Jurkat, Clone E6-1 (cell line): Measurements from ENCODE around the gene PA2G4. TPM values are rescaled to one million over a fixed set of nuclear protein-coding genes. Genes with fewer than 3 reads are reported as not detected.
A peak's percentile ranks its signal among the peaks of the same experiment; 100 is the strongest.
"Not testable (repeated sequence)": the region's sequence is repeated elsewhere in the genome, so short reads cannot be mapped to it uniquely, and the experiment has no call there.

Experiments
- DNase-seq: peaks from one replicate; pipeline ENCODE4 v3.0.0-alpha.2; 2011; ENCODE audit warnings: low read depth, low spot score
- H3K4me3 ChIP-seq: 2 replicates; pipeline ENCODE4 v1.5.1; 2011; ENCODE audit warnings: mild to moderate bottlenecking, low read length, control low read depth, moderate library complexity
- polyA plus RNA-seq: library from polyadenylated mRNA; unstranded; fragments of >200 nt; gene quantifications from one replicate; pipeline ENCODE4 v1.2.1, GENCODE V29; 2012; ENCODE audit warnings: missing spikeins; ENCODE audit not compliant: insufficient read length, insufficient read depth

The PA2G4 gene
- 525 TPM for polyA plus RNA-seq

- peak within 1 kb of the TSS; percentile 91 for H3K4me3 ChIP-seq
- peak; percentile 99 for DNase-seq
Measured at GRCh38 chr12:56104109-56104814, at the start of gene PA2G4. TSS of gene PA2G4 (plus strand) at chr12:56104559. CDS start at chr12:56104738, 179 bp downstream.

DNA sequence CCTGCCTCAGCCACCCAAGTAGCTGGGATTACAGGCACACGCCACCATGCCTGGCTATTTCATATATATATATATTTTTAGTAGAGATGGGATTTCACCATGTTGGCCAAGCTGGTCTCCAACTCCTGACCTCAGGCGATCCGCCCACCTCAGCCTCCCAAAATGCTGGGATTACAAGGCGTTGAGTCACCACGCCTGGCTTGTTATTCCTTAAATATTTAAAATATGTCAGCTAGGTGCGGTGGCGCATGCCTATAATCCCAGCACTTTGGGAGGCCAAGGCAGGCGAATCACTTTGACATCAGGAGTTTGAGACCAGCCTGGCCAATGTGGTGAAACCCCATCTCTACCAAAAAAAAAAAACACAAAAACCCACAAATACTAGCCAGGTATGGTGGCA is 44.4 kb upstream of the PA2G4 start:
- not testable (repeated sequence) for DNase-seq, H3K4me3 ChIP-seq

GRCh38 chr12:56061982-56062381 is 42.4 kb upstream of the PA2G4 start:
- H3K4me3 ChIP-seq = no peak overlapping the region
- no peak for DNase-seq

GRCh38 chr12:56062996-56063395 is 41.4 kb upstream of the PA2G4 start:
- DNase-seq = no peak
- no peak overlapping the region for H3K4me3 ChIP-seq

GRCh38 chr12:56071648-56072047 is 32.7 kb upstream of the PA2G4 start:
- no peak overlapping the region for H3K4me3 ChIP-seq
- no peak for DNase-seq

GRCh38 chr12:56074396-56074795 is 30.0 kb upstream of the PA2G4 start:
- H3K4me3 ChIP-seq = no peak overlapping the region
- no peak for DNase-seq

GRCh38 chr12:56077966-56078365 is 26.4 kb upstream of the PA2G4 start:
- H3K4me3 ChIP-seq, DNase-seq: not testable (repeated sequence)

DNA sequence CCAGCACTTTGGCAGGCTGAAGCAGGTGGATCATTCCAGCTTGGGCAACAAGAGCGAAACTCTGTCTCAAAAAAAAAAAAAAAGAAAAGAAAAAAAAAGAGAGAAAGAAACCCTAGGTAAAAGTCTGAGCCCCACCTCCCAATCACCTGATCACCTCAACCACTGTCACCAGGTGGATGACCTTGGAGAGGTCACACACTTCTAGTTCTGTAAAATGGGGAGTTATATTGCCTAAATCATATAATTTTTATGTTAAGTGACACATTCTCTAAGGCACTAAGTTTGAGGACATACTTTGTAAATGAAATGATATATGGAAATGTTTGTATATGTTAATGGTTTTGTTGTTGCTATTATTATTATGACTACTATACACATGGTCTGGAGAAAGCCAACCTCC is 25.9 kb upstream of the PA2G4 start:
- DNase-seq = no peak
- no peak overlapping the region for H3K4me3 ChIP-seq

- DNase-seq = no peak
- peak overlapping the region; percentile 60 for H3K4me3 ChIP-seq
Measured at GRCh38 chr12:56078931-56079722, 25.2 kb upstream of the PA2G4 start.

DNA sequence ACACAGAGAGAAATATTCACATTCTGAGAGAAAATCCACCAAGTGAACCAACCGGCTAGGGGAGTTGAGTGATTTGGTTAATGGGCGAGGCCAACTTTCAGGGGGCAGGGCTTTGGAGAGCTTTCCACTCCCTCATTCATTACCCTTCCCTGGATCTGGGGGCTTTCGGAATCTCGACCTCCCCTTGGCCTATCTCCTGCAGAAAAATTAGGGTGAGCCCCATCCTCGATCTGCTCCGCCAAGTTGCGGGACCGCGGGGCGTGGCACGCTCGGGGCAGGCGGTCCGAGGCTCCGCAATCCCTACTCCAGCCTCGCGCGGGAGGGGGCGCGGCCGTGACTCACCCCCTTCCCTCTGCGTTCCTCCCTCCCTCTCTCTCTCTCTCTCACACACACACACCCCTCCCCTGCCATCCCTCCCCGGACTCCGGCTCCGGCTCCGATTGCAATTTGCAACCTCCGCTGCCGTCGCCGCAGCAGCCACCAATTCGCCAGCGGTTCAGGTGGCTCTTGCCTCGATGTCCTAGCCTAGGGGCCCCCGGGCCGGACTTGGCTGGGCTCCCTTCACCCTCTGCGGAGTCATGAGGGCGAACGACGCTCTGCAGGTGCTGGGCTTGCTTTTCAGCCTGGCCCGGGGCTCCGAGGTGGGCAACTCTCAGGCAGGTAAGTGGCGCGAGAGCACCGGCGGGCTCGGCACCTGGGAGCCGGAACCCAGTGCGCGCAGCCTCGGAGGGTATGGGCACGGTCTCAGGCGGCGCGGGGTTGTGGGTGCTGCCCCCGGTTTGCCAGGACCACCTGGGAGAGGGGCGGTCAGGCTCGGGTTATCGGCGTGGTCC is 24.4 kb upstream of the PA2G4 start, which contains the start of gene ERBB3:
ERBB3 (plus strand) TSS at position 443 of the 833 bp plus-strand sequence; CDS start at position 579, 136 bp downstream.
- H3K4me3 ChIP-seq = peak within 1 kb of the TSS; percentile 60
- no peak for DNase-seq

- no peak for DNase-seq
- no peak overlapping the region for H3K4me3 ChIP-seq
Measured at GRCh38 chr12:56080556-56081138, 23.7 kb upstream of the PA2G4 start.

DNA sequence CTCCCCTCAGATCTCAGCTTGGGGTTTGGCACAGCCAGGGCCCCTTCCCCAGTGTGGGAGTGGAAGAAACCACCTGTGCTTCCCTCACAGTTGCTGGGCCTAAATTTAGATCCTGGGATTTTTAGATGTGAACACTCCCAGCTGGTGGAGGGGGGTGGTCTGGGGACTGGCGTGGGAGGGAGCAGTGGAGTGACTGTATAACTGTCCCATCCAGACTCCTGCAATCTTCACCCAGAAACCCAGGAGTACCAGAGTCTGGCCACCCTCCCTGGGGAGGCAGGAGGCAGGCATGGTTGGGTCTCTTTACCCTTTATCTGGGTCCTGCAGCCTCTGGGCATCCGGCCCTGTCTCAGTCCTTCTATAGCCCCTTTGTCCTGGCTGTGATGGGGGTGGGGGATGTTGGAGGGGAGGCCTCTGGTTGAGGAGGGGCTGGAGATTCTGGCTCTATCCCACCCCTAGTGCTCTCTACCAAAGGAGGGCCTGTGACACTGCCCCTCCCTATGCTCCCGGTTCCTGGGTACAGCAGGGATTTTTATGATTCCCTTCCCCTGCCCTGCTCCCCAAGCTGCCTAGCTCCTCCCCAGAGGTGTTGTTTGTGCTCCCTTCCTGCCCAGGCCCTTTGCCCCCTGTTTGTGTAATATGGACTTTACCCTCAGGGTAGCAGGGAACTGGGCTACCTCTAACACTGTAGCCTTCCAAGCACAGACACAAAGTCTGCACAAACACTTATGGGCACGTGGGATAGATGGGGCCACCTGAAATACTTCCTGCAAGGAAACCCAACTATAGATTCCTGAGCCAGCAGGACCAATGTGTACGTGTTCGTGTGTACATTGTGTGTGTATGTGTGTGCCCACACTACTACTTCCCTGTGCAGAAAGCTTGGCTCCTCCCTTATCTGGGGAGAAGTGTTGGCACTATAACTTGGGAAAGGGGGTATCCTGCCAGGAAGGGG is 22.7 kb upstream of the PA2G4 start:
- no peak for DNase-seq
- no peak overlapping the region for H3K4me3 ChIP-seq

DNA sequence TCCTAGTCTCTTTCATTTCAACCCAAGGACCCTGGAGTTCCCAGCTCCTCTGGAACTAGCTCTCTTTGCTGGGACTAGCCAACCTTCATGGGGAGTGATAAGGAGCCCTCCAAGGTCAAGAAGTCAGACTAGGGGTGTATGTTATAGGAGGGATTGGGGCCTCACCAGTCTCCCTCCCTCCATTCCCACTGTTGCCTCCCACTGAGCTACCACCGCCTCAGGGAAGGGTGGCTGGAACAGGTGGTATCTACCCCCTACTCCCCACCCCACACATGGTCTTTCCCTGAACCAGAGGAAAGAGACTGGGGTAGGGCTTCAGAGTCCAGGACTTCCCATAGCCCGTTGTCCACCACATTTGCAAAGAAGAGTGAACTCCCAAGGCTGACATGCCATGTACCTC is 22.0 kb upstream of the PA2G4 start:
- no peak for DNase-seq
- no peak overlapping the region for H3K4me3 ChIP-seq

DNA sequence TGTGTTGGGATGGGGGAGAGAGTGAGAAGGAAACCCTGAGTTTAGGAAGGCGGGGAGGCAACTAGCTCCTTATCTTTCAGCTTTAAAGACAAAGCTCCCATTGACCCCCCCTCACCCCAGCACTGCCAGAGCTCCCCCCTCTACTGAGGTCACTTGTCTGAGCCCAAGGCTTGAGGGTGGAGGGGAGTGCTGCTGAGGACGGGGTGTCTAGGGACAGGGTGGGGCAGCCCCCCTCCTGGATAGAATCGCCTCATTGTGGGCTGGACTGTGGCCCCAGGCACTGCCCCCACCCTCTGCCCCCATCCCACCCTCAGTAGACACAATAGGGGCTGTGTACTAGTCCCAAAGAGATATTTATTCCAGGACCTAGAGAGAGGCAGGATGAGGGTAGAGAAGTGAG is 21.4 kb upstream of the PA2G4 start:
- DNase-seq = no peak
- H3K4me3 ChIP-seq = no peak overlapping the region

DNA sequence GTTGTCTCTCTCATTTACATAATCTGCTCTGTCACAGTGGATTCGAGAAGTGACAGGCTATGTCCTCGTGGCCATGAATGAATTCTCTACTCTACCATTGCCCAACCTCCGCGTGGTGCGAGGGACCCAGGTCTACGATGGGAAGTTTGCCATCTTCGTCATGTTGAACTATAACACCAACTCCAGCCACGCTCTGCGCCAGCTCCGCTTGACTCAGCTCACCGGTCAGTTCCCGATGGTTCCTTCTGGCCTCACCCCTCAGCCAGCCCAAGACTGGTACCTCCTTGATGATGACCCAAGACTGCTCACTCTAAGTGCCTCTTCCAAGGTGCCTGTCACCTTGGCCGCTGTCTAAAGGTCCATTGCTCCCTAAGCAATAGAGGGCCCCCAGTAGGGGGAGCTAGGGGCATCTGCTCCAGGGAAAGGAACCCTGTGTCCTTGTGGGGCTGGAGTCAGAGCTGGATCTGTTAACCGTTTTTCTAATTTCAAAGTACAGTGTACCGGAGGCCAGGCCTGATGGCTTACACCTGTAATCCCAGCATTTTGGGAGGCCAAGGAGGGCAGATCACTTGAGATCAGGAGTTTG is 19.3 kb upstream of the PA2G4 start:
- no peak for DNase-seq
- no peak overlapping the region for H3K4me3 ChIP-seq

GRCh38 chr12:56086096-56086495 is 18.3 kb upstream of the PA2G4 start:
- no peak for DNase-seq
- H3K4me3 ChIP-seq = no peak overlapping the region

DNA sequence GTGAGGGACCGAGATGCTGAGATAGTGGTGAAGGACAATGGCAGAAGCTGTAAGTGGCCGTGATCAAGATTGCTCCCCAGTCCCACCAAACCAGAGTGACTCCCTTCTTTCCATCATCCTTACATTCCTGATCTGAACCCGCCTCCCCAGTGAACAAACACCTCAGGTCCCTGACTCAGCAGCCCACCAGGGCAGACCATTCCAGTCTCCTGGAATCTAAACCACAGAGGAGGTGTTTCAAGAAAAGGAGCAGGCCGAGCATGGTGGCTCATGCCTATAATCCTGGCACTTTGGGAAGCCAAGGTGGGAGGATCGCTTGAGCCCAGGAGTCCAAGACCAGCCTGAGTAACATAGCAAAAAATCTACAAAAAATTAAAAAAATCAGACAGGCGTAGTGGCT is 17.8 kb upstream of the PA2G4 start:
- no peak overlapping the region for H3K4me3 ChIP-seq
- no peak for DNase-seq

DNA sequence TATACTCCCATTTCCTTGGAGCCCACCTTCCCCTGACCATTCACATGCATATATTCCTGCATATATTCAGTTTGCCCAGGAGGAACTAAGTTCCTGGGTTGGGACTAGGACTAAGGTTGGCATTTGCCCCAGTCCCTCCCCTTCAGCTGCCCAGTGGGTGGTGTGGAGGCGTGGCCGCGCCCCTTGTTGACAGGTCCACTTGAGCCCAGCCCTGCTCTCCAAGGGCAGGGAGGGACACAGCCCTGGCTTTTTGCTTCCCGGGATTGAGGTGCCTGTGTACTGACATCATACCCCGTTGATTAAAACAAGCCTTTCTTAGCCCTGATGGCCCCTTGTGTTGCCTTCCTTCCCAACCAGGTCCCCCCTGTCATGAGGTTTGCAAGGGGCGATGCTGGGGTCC is 17.1 kb upstream of the PA2G4 start:
- no peak for DNase-seq

More for the DNA sequence above, 17.1 kb upstream of the PA2G4 start:
- no peak overlapping the region for H3K4me3 ChIP-seq
